Endothelial cell of umbilical vein (primary cell): ENCODE results near the gene NRCAM. TPM values are rescaled to one million over a fixed set of nuclear protein-coding genes. Genes with fewer than 3 reads are reported as not detected.

Experiments
- BruUV-seq: library from RNA; stranded (reverse); fragments of 400-500 nt; replicated peaks from 2 replicates; lab custom pipeline; 2021; lab: Mats Ljungman, UMichigan
- CTCF ChIA-PET: fragments of 300-600, 350-600 bp; sonication (Branson Sonifier 250); formaldehyde crosslinking; loops from one replicate; lab custom pipeline; 2021; ENCODE audit warnings: antibody characterized with exemption, inconsistent platforms; lab: Charles Lee
- POLR2A ChIA-PET: fragments of 300-600, 350-600 bp; sonication (Branson Sonifier 250); formaldehyde crosslinking; loops from one replicate; lab custom pipeline; 2021; ENCODE audit warnings: antibody characterized with exemption, inconsistent platforms; lab: Charles Lee
- DNase-seq: peaks from one replicate; pipeline ENCODE4 v3.0.0-alpha.2; 2011; ENCODE audit warnings: low read depth, low spot score
- FAIRE-seq: peaks from 2 replicates; lab custom pipeline; 2011; peaks lifted over from hg19 to GRCh38; lab: Jason Lieb, UNC
- H2AFZ ChIP-seq: 2 replicates; pipeline ENCODE4 v1.6.0; 2012; ENCODE audit warnings: low read depth, low read length, control low read depth, inconsistent platforms
- H3K27ac ChIP-seq: 2 replicates; pipeline ENCODE4 v1.5.1; 2011; ENCODE audit warnings: low read depth, mild to moderate bottlenecking, control low read depth, low read length, moderate library complexity; ENCODE audit not compliant: insufficient read depth
- H3K27me3 ChIP-seq, 2 experiments: 2 replicates each; pipeline versions ENCODE4 v1.6.0 to v1.6.1; 2011; ENCODE audit warnings: low read length in 2 of 2, mixed read lengths in 1 of 2; ENCODE audit not compliant: control insufficient read depth in 2 of 2, insufficient read depth in 2 of 2
- H3K36me3 ChIP-seq, 2 experiments: 2 replicates in 1 of 2; 3 replicates in 1 of 2; pipeline ENCODE4 v1.5.1; 2011; ENCODE audit warnings: low read length in 2 of 2, mild to moderate bottlenecking in 1 of 2, moderate library complexity in 1 of 2; ENCODE audit not compliant: control insufficient read depth in 2 of 2, insufficient read depth in 2 of 2; ENCODE audit errors: extremely low read depth in 1 of 2
- H3K4me1 ChIP-seq: 3 replicates; pipeline ENCODE4 v1.5.1; 2011; ENCODE audit warnings: mild to moderate bottlenecking, low read length; ENCODE audit not compliant: control insufficient read depth, insufficient read depth; ENCODE audit errors: extremely low read depth
- H3K4me2 ChIP-seq: 2 replicates; pipeline ENCODE4 v1.6.1; 2011; ENCODE audit warnings: low read length, control low read depth, mixed read lengths; ENCODE audit not compliant: insufficient read depth
- H3K4me3 ChIP-seq, 3 experiments: fragments of 200-600 bp in 1 of 3; sonication (generic), shearing (Covaris generic) in 1 of 3; replicated peaks in 1 of 3; 2 replicates each; pipeline ENCODE4 v1.5.1; 2011 to 2016; ENCODE audit warnings: control low read depth in 3 of 3, low read length in 3 of 3, mild to moderate bottlenecking in 2 of 3, inconsistent platforms in 1 of 3, low read depth in 1 of 3, moderate library complexity in 1 of 3; ENCODE audit not compliant: insufficient read depth in 1 of 3
- H3K79me2 ChIP-seq: 2 replicates; pipeline ENCODE4 v1.6.0; 2012; ENCODE audit warnings: low read length, inconsistent platforms; ENCODE audit not compliant: control insufficient read depth, insufficient read depth
- H3K9ac ChIP-seq: replicated peaks from 2 replicates; pipeline ENCODE3; 2011; ENCODE audit warnings: low read length, control low read depth; ENCODE audit not compliant: insufficient read depth; ENCODE audit errors: extremely low read depth
- H3K9me1 ChIP-seq: replicated peaks from 3 replicates; pipeline ENCODE4 v1.6.0; 2011; ENCODE audit warnings: mild to moderate bottlenecking, low read length; ENCODE audit not compliant: control insufficient read depth, insufficient read depth; ENCODE audit errors: extremely low read depth
- H3K9me3 ChIP-seq: replicated peaks from 2 replicates; pipeline ENCODE4 v1.5.1; 2012; ENCODE audit warnings: low read length, inconsistent platforms; ENCODE audit not compliant: control insufficient read depth, insufficient read depth
- H4K20me1 ChIP-seq: replicated peaks from 2 replicates; pipeline ENCODE3; 2011; ENCODE audit warnings: mild to moderate bottlenecking, low read length; ENCODE audit not compliant: control insufficient read depth, insufficient read depth; ENCODE audit errors: extremely low read depth
- CTCF ChIP-seq, 2 donors: IDR thresholded peaks; 1 replicate in 1 of 2; 2 replicates in 1 of 2; pipeline ENCODE4 v1.5.1; 2011; ENCODE audit warnings: low read length in 2 of 2, mild to moderate bottlenecking in 2 of 2, moderate library complexity in 2 of 2, control low read depth in 1 of 2, inconsistent platforms in 1 of 2, low read depth in 1 of 2; ENCODE audit not compliant: insufficient read depth in 1 of 2; ENCODE audit errors: extremely low read depth in 1 of 2
- EZH2 ChIP-seq: IDR thresholded peaks from 2 replicates; pipeline ENCODE4 v1.6.1; 2012; ENCODE audit warnings: borderline replicate concordance, low read depth, mild to moderate bottlenecking, moderate library complexity, low read length, inconsistent platforms; ENCODE audit not compliant: severe bottlenecking
- FOS ChIP-seq: IDR thresholded peaks from 2 replicates; pipeline ENCODE4 v1.6.1; 2011; ENCODE audit warnings: mild to moderate bottlenecking, low read length, moderate library complexity, borderline replicate concordance; ENCODE audit not compliant: insufficient read depth
- GATA2 ChIP-seq: IDR thresholded peaks from 2 replicates; pipeline ENCODE4 v1.7.0; 2011; ENCODE audit warnings: low read depth, mild to moderate bottlenecking, moderate library complexity, mixed read lengths, low read length; ENCODE audit not compliant: insufficient read length, insufficient read depth
- JUN ChIP-seq: IDR thresholded peaks from 2 replicates; pipeline ENCODE4 v1.6.1; 2011; ENCODE audit warnings: borderline replicate concordance, low read depth; ENCODE audit not compliant: insufficient read length, insufficient read depth
- MYC ChIP-seq: IDR thresholded peaks from one replicate; pipeline ENCODE4 v1.6.1; 2011; ENCODE audit warnings: mild to moderate bottlenecking, low read depth, low read length
- POLR2A ChIP-seq: IDR thresholded peaks from 2 replicates; pipeline ENCODE4 v1.6.1; 2012; ENCODE audit warnings: low read depth, mild to moderate bottlenecking, control low read depth, low read length
- POLR2AphosphoS5 ChIP-seq: IDR thresholded peaks from 2 replicates; pipeline ENCODE4 v1.6.1; 2012; ENCODE audit warnings: low read depth, mild to moderate bottlenecking, control low read depth, low read length, moderate library complexity; ENCODE audit not compliant: insufficient read depth
- dilution Hi-C: fragments of 300-500 bp; cut with MboI; formaldehyde crosslinking; loops from one replicate; pipeline ENCODE4 v1.15.0; 2019; ENCODE audit warnings: low sequenced_read_pairs; ENCODE audit not compliant: extremely low pct_ligation_motif_present
- intact Hi-C: fragments of 100-400 bp; cut with micrococcal nuclease; formaldehyde crosslinking; loops from one replicate; pipeline ENCODE4 v1.10.0; 2022
- polyA plus RNA-seq, 4 experiments: library from polyadenylated mRNA; depleted of rRNA in 3 of 4; stranded (reverse) in 3 of 4; unstranded in 1 of 4; fragments of >200 nt; gene quantifications; 2 replicates each; pipeline versions ENCODE4 v1.2.1 to v1.2.3, GENCODE V29; 2011 to 2012; ENCODE audit warnings: missing spikeins in 1 of 4
- total RNA-seq: library from RNA; stranded (reverse); gene quantifications from 2 replicates; pipeline ENCODE4 v1.2.3, GENCODE V29; 2021
- TF ChIP-seq, protein P1 (sequence below): IDR thresholded peaks from 2 replicates; pipeline ENCODE4 v1.6.1; 2011; ENCODE audit not compliant: insufficient read depth, insufficient read length

NRCAM gene
- total and polyA plus RNA-seq, 2 donors (not counting 3 experiments of a cell fraction or from before 2014, with no cell fraction given), result 26.0 to 47.6 TPM

DNA sequence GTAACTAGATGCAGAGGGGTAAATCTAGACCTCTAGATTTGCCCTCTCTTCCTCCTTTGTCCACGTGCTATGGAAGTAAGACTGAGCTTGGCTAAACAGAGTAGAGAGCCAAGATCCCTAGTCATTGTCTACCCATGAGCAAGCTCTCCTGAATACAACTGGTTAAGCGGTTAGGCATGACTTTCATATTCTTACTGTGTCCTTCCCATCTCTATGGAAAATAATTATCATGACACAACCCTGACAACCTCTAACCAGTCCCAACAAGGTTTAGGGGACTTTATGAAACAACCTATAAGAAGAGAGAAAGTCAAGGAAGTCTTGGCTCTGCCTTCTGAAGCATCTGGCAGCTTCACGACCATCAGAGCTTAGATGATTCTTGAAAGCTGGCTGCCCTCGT, 318.2 kb downstream of the NRCAM start:
- Histone ChIP-seq H3K27ac (no peak overlapping the region), H3K9me1 (no peaks in the 10 kb centered on the region), H3K4me3 (no peak overlapping the region), H3K27me3 (no peaks in the 10 kb centered on the region), H3K79me2 (no peaks in the 10 kb centered on the region), H3K4me2 (no peak overlapping the region), H3K9me3 (no peaks in the 10 kb centered on the region), H3K4me1 (no peaks in the 10 kb centered on the region), H3K36me3 (no peaks in the 10 kb centered on the region), H2AFZ (no peak overlapping the region), H3K9ac (no peak overlapping the region), H4K20me1 (no peaks in the 10 kb centered on the region)
- no peak for TF ChIP-seq POLR2A
- no peak for TF ChIP-seq MYC
- no peak for TF ChIP-seq EZH2
- TF ChIP-seq POLR2AphosphoS5, result no peak
- ChIA-PET CTCF (interaction anchor here (0.8 to 1.0 kb wide), 2 partner anchors 8 to 16 kb away, joined by 3 read pairs; no protein-coding TSS in a partner anchor), POLR2A (no interaction called here)
- no peak for FAIRE-seq
- no peak for DNase-seq
- intact Hi-C loops (no loop called here), dilution Hi-C loops (no loop called here)
- no TSS peak for BruUV-seq

DNA sequence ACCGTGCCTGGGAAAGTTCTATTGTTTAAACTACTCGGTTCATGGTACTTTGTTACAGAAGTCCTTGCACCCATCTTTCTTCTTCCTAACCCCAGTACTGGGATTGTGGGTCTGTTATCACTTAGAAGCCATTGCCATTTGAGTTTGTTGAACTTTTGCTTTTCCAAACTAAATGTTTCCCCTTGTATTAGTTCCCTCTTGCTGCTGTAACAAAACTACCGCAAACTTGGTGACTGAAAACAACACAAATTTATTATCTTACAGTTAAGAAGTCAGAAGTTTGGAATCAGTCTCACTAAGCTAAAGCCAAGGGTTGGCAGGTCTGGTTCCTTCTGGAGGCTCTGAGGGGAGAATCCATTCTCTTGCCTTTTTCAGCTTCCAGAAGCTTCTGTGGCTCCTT, 319.2 kb downstream of the NRCAM start:
- Histone ChIP-seq H3K36me3 (no peaks in the 10 kb centered on the region), H3K9me1 (no peaks in the 10 kb centered on the region), H3K4me2 (no peak overlapping the region), H3K79me2 (no peaks in the 10 kb centered on the region), H3K9me3 (no peaks in the 10 kb centered on the region), H3K4me1 (peaks cover 2% of the 10 kb centered on the region), H2AFZ (no peak overlapping the region), H3K4me3 (no peak overlapping the region), H3K9ac (no peak overlapping the region), H3K27me3 (no peaks in the 10 kb centered on the region), H3K27ac (no peak overlapping the region), H4K20me1 (no peaks in the 10 kb centered on the region)
- FAIRE-seq (no peak), DNase-seq (no peak)
- intact Hi-C loops, result no loop called here
- ChIA-PET POLR2A (no interaction called here), CTCF (no interaction called here)
- TF ChIP-seq POLR2AphosphoS5 (no peak), JUN (no peak), MYC (no peak), CTCF (IDR thresholded peaks at IDR 0.05; ENCODE audit: extremely low read depth in 1 of 2, insufficient read depth in 1 of 2, low read depth in 1 of 2, low read length in 2 of 2) (no peak), GATA2 (no peak), POLR2A (no peak), EZH2 (no peak), FOS (no peak)
- TF ChIP-seq, protein P1, sequence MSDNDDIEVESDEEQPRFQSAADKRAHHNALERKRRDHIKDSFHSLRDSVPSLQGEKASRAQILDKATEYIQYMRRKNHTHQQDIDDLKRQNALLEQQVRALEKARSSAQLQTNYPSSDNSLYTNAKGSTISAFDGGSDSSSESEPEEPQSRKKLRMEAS, result no peak
- dilution Hi-C loops, result no loop called here
- no TSS peak for BruUV-seq
